Left colon (tissue), 2 donors: Measurements from ENCODE around the gene CROCC2. TPM values are rescaled to one million over a fixed set of nuclear protein-coding genes. Genes with fewer than 3 reads are reported as not detected.
A peak's percentile ranks its signal among the peaks of the same experiment; 100 is the strongest.

ENCODE experiments used
- ATAC-seq: fragments of 200-7000 bp; cut with Tn5 transposase; one replicate; pipeline ENCODE4 v1.9.1; 2020; ENCODE audit warnings: mild to moderate bottlenecking, moderate library complexity
- DNase-seq, 2 donors: peaks; one replicate each; pipeline ENCODE4 v3.0.0-alpha.2; 2020
- intact Hi-C, 2 donors: fragments of 100-400 bp; cut with DNase I in 1 of 2; cut with micrococcal nuclease in 1 of 2; formaldehyde crosslinking; loops; one replicate each; pipeline versions ENCODE4 v1.11.2 to v1.14.0; 2022; cut with DNase I, micrococcal nuclease
- total RNA-seq, 2 donors: library from RNA; stranded (reverse); fragmentation: NEBNext Ultra II Directional; extraction: Animal tissue kit (Norgen Biotek cat#: 25700); gene quantifications; one replicate each; pipeline ENCODE4 v1.2.1, GENCODE V29; 2021
- donor health status: DM: no; HTN: no; CAD: no.
- donor health status: DM: yes; HTN: yes; CAD: no.

CROCC2 gene
- total RNA-seq, 2 donors from 2014 or later = 0.06 TPM; not detected in 1

GRCh38 chr2:241031436-241032165 is 125.5 kb downstream of the CROCC2 start:
- ATAC-seq (no peak), DNase-seq (no peak)
- intact Hi-C loops = no loop called here

GRCh38 chr2:241033336-241033987 is 127.3 kb downstream of the CROCC2 start:
- ATAC-seq (no peak), DNase-seq (no peak)
- intact Hi-C loops = no loop called here

- ATAC-seq (no peak), DNase-seq (no peak)
- intact Hi-C loops = no loop called here
Measured at GRCh38 chr2:241033994-241034393, 127.9 kb downstream of the CROCC2 start.

GRCh38 chr2:241034490-241035141 is 128.5 kb downstream of the CROCC2 start:
- intact Hi-C loops = no loop called here
- DNase-seq (no peak), ATAC-seq (no peak)

- DNase-seq = no peak
- no peak for ATAC-seq
- intact Hi-C loops = no loop called here
Measured at GRCh38 chr2:241035142-241035817, 129.1 kb downstream of the CROCC2 start.

- intact Hi-C loops = no loop called here
- DNase-seq = no peak
- peak; percentile 12 for ATAC-seq
Measured at GRCh38 chr2:241035818-241036396, 129.8 kb downstream of the CROCC2 start.

- peak; percentile 67 for ATAC-seq
- DNase-seq = peak in 1 of 2 donors; percentile 48
Measured at GRCh38 chr2:241036397-241036963, 130.3 kb downstream of the CROCC2 start.

GRCh38 chr2:241036964-241037421 is 130.9 kb downstream of the CROCC2 start:
- peak in 1 of 2 donors; percentile 40 for DNase-seq

More at GRCh38 chr2:241036397-241036963, 130.3 kb downstream of the CROCC2 start:
- intact Hi-C loops = no loop called here

GRCh38 chr2:241037498-241037897 is 131.4 kb downstream of the CROCC2 start:
- ATAC-seq (no peak), DNase-seq (no peak)
- intact Hi-C loops = no loop called here

More at GRCh38 chr2:241036964-241037421, 130.9 kb downstream of the CROCC2 start:
- peak; percentile 34 for ATAC-seq
- intact Hi-C loops = no loop called here

GRCh38 chr2:241038374-241039180 is 132.4 kb downstream of the CROCC2 start:
- intact Hi-C loops = no loop called here
- ATAC-seq (no peak), DNase-seq (no peak)

GRCh38 chr2:241039416-241039815 is 133.3 kb downstream of the CROCC2 start:
- no peak for ATAC-seq
- no peak for DNase-seq
- intact Hi-C loops = no loop called here

- DNase-seq (no peak), ATAC-seq (no peak)
- intact Hi-C loops = no loop called here
Measured at GRCh38 chr2:241040081-241040803, 134.1 kb downstream of the CROCC2 start.

GRCh38 chr2:241041589-241042158 is 135.5 kb downstream of the CROCC2 start:
- intact Hi-C loops = no loop called here
- no peak for DNase-seq
- no peak for ATAC-seq
